GM12891 (cell line): Measurements from ENCODE around the gene ZBTB1.
"Not testable (repeated sequence)": the region's sequence is repeated elsewhere in the genome, so short reads cannot be mapped to it uniquely, and the experiment has no call there.

Experiments used
- PAX5 ChIP-seq: IDR thresholded peaks from 2 replicates; pipeline ENCODE4 v1.6.1; 2011; ENCODE audit warnings: low read length, moderate library complexity, mild to moderate bottlenecking; ENCODE audit not compliant: insufficient read depth, severe bottlenecking
- POLR2A ChIP-seq: IDR thresholded peaks from 2 replicates; pipeline ENCODE4 v1.6.1; 2011; ENCODE audit warnings: low read depth, low read length, control low read depth
- POLR2AphosphoS5 ChIP-seq: IDR thresholded peaks from 2 replicates; pipeline ENCODE4 v1.6.1; 2011; ENCODE audit warnings: low read depth, low read length, control low read depth
- POU2F2 ChIP-seq: IDR thresholded peaks from 2 replicates; pipeline ENCODE4 v1.6.1; 2011; ENCODE audit warnings: low read depth, mild to moderate bottlenecking, control low read depth, low read length, moderate library complexity
- SPI1 ChIP-seq: IDR thresholded peaks from 2 replicates; pipeline ENCODE4 v1.6.1; 2011; ENCODE audit warnings: low read depth, low read length, control low read depth
- TAF1 ChIP-seq: IDR thresholded peaks from 2 replicates; pipeline ENCODE4 v1.6.1; 2011; ENCODE audit warnings: low read depth, low read length, control low read depth

DNA sequence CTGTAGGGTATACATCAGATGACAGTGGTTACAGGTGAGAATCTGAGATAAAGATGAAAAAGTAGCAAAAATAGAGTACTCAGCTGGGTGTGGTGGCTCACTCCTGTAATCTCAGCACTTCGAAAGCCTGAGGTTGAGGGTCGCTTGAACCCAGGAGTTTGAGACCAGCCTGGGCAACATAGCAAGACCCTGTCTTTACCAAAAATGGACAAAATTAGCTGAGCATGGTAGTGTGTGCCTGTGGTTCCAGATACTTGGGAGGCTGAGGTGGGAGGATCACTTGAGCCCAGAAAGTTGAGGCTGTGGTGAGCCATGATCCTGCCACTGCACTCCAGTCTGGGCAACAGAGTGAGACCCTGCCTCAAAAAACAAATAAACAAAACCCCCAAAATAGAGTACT lies 53.6 kb downstream of the ZBTB1 start:
- not testable (repeated sequence) for TF ChIP-seq POLR2AphosphoS5, POLR2A, SPI1, TAF1, PAX5, POU2F2
